Measurements from ENCODE around the gene NAMPT.

Gene NAMPT

DNA sequence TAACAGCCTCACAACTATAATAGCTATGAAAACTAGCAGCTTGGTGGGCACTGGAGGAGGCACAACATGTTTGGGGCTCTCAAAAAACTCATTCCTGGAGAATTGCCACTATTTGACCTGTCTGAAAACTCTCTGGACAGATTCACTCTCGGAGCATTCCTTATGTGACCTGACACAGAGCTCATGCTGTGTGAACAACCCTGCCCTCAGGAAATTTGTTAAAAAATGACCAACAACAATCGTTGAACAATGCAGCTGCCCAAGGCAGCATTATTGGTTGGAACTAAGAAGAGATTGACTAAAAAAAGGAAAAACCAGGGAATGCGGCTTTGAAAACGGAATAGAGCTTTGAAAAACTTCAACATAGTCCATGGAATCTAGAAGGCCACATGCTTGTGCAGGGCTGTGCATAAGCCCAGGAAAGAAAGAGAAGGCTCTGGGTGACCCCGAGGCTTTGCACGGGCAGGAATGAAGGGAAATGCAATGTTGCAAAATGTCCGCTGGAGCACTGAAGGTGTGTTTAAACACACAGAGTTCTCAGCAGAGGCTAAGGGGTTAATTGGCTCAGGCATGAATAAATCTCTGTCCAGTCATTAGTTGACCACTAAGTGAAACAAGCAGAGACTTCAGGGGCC lies 52.8 kb downstream of the NAMPT start:
- DNase-seq (ENCODE audit: low read depth) = no peak
- H3K4me3 ChIP-seq (ENCODE audit: low read length) = no peak overlapping the region
- TF ChIP-seq, protein P1, sequence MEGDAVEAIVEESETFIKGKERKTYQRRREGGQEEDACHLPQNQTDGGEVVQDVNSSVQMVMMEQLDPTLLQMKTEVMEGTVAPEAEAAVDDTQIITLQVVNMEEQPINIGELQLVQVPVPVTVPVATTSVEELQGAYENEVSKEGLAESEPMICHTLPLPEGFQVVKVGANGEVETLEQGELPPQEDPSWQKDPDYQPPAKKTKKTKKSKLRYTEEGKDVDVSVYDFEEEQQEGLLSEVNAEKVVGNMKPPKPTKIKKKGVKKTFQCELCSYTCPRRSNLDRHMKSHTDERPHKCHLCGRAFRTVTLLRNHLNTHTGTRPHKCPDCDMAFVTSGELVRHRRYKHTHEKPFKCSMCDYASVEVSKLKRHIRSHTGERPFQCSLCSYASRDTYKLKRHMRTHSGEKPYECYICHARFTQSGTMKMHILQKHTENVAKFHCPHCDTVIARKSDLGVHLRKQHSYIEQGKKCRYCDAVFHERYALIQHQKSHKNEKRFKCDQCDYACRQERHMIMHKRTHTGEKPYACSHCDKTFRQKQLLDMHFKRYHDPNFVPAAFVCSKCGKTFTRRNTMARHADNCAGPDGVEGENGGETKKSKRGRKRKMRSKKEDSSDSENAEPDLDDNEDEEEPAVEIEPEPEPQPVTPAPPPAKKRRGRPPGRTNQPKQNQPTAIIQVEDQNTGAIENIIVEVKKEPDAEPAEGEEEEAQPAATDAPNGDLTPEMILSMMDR (IDR thresholded peaks at IDR 0.05; ENCODE audit: insufficient read depth, low read depth, low read length, missing control alignments) = no peak

DNA sequence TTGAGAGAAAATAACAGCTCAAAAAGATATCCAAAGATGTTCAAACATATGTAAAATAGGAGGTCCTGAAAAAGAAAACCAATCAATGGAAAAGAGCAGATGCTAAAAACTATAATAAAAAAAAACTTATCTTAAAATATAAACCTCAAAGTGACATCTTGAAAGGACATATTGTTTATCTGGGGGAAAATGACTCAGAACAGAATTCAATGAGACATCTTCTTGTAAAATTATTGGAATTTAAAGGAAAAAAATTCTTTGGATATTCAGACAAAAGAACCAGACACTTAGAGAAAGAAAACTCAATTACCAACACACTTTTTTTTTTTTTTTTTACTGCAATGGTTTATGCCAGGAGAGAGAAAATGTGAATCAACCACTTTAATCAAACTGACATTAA lies 58.9 kb downstream of the NAMPT start:
- TF ChIP-seq, protein P1 (IDR thresholded peaks at IDR 0.05; ENCODE audit: insufficient read depth, low read depth, low read length, missing control alignments) = no peak
- DNase-seq (ENCODE audit: low read depth) = no peak
- no peak overlapping the region for H3K4me3 ChIP-seq (ENCODE audit: low read length)

GRCh38 chr7:106224797-106225196 lies 60.0 kb downstream of the NAMPT start:
- H3K4me3 ChIP-seq (ENCODE audit: low read length) = no peak overlapping the region
- no peak for DNase-seq (ENCODE audit: low read depth)
- TF ChIP-seq, protein P1 (IDR thresholded peaks at IDR 0.05; ENCODE audit: insufficient read depth, low read depth, low read length, missing control alignments) = no peak

GRCh38 chr7:106223156-106223555 lies 61.6 kb downstream of the NAMPT start:
- TF ChIP-seq, protein P1 (IDR thresholded peaks at IDR 0.05; ENCODE audit: insufficient read depth, low read depth, low read length, missing control alignments) = no peak
- no peak overlapping the region for H3K4me3 ChIP-seq (ENCODE audit: low read length)
- no peak for DNase-seq (ENCODE audit: low read depth)

DNA sequence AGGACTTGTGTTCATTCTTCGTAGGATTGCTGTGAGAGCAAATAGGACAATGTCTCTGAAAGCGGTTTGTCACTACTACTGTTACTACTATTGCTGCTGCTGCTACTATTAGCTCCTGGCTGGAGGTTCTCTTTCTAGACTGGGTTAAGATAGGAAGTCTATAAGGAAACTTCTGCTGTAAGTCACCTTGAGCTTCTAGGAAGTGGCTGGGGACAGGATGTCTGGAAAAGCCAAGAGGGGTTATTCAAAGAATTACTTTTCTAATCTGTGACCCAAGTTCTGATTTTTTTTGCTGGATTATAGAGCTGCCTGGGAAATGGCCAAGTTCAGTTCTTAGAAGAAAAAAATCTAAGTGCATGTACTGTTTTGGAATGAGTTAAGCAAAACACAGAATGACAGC lies 62.2 kb downstream of the NAMPT start:
- no peak overlapping the region for H3K4me3 ChIP-seq (ENCODE audit: low read length)
- DNase-seq (ENCODE audit: low read depth) = no peak
- TF ChIP-seq, protein P1 (IDR thresholded peaks at IDR 0.05; ENCODE audit: insufficient read depth, low read depth, low read length, missing control alignments) = no peak

DNA sequence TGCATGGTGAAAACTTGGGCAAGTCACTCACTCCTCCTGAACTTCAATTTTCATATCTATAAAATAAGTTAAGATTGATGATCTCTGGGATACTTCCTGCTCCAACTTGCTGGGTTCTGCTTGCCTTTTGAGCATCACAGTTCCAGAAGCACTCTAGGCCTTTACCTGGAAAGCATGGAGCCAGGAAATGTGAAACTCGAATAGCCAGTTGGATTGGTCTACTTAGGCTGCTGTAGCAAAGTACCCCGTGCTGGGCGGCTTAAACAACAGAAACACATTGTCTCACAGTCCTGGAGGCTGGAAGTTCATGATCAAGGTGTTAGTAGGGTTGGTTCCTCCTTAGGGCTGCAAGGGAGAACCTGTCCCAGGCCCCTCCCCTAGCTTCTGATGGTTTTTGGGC lies 64.5 kb downstream of the NAMPT start:
- no peak overlapping the region for H3K4me3 ChIP-seq (ENCODE audit: low read length)
- TF ChIP-seq, protein P1 (IDR thresholded peaks at IDR 0.05; ENCODE audit: insufficient read depth, low read depth, low read length, missing control alignments) = no peak
- peak; percentile 58 for DNase-seq (ENCODE audit: low read depth)

GRCh38 chr7:106219170-106219569 lies 65.6 kb downstream of the NAMPT start:
- TF ChIP-seq, protein P1 (IDR thresholded peaks at IDR 0.05; ENCODE audit: insufficient read depth, low read depth, low read length, missing control alignments) = no peak
- DNase-seq (ENCODE audit: low read depth) = no peak
- H3K4me3 ChIP-seq (ENCODE audit: low read length) = no peak overlapping the region
